DND-41 (cell line): ENCODE measurements around the gene NYNRIN.

Source experiments
- EZH2 ChIP-seq: IDR thresholded peaks from 3 replicates; pipeline ENCODE4 v1.6.1; 2012; ENCODE audit warnings: borderline replicate concordance, low read depth, mild to moderate bottlenecking, moderate library complexity, low read length, inconsistent platforms; ENCODE audit not compliant: severe bottlenecking
- TF ChIP-seq, protein P1 (sequence below): IDR thresholded peaks from 2 replicates; pipeline ENCODE4 v1.5.1; 2012; ENCODE audit warnings: borderline replicate concordance, low read length, moderate library complexity, mild to moderate bottlenecking; ENCODE audit not compliant: poor library complexity, severe bottlenecking; ENCODE audit errors: extremely low read depth

DNA sequence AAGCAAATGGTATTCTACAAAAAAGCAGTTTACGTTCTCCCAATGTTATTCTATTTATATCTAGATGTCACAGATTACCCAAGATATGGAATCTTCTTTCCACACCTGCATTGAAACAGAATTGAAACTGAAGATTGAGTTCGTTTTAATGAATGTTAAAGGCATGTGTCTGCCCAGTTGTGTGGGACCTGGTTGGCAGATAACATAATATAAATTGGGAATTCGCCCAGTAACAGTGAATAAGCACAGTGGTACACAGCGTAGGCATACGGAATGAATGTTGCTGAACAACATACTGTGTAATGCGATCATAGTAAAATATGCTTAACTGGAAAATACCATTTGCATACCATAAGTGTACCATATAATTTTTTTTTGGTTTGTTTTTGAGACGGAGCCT, 35.2 kb downstream of the NYNRIN start:
- TF ChIP-seq, protein P1, sequence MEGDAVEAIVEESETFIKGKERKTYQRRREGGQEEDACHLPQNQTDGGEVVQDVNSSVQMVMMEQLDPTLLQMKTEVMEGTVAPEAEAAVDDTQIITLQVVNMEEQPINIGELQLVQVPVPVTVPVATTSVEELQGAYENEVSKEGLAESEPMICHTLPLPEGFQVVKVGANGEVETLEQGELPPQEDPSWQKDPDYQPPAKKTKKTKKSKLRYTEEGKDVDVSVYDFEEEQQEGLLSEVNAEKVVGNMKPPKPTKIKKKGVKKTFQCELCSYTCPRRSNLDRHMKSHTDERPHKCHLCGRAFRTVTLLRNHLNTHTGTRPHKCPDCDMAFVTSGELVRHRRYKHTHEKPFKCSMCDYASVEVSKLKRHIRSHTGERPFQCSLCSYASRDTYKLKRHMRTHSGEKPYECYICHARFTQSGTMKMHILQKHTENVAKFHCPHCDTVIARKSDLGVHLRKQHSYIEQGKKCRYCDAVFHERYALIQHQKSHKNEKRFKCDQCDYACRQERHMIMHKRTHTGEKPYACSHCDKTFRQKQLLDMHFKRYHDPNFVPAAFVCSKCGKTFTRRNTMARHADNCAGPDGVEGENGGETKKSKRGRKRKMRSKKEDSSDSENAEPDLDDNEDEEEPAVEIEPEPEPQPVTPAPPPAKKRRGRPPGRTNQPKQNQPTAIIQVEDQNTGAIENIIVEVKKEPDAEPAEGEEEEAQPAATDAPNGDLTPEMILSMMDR: no peak
- TF ChIP-seq EZH2: no peak
